HT-29 (cell line): Measurements from ENCODE around the gene ARHGEF37. TPM values are rescaled to one million over a fixed set of nuclear protein-coding genes. Genes with fewer than 3 reads are reported as not detected.
"Not testable (repeated sequence)": the region's sequence is repeated elsewhere in the genome, so short reads cannot be mapped to it uniquely, and the experiment has no call there.

Source experiments
- DNase-seq: peaks from one replicate; pipeline ENCODE4 v3.0.0-alpha.2; 2015; ENCODE audit warnings: low spot score
- total RNA-seq: library from RNA; depleted of rRNA; stranded (reverse); fragments of >200 nt; shearing (Covaris generic); gene quantifications from 2 replicates; pipeline ENCODE4 v1.2.3, GENCODE V29; 2014; rRNA removed

Gene ARHGEF37
- total RNA-seq = 0.10 and 0.15 TPM in 2 replicates

- DNase-seq = peak; percentile 59
These were observed at the start of gene ARHGEF37 for GRCh38 chr5:149581192-149581861. ARHGEF37 (plus strand) TSS chr5:149581498; CDS start chr5:149597770, 16,272 bp downstream.

GRCh38 chr5:149532413-149532812, 48.9 kb upstream of the ARHGEF37 start:
- DNase-seq = no peak

- DNase-seq = not testable (repeated sequence)
These were observed 45.5 kb upstream of the ARHGEF37 start for GRCh38 chr5:149535787-149536186.

GRCh38 chr5:149537374-149537975, 43.8 kb upstream of the ARHGEF37 start:
- no peak for DNase-seq

GRCh38 chr5:149540089-149540488, 41.2 kb upstream of the ARHGEF37 start:
- DNase-seq = no peak

- DNase-seq = no peak
These were observed 39.4 kb upstream of the ARHGEF37 start for GRCh38 chr5:149541893-149542292.

GRCh38 chr5:149543361-149544027, 37.8 kb upstream of the ARHGEF37 start:
- DNase-seq = no peak

GRCh38 chr5:149544028-149544420, 37.3 kb upstream of the ARHGEF37 start:
- DNase-seq = no peak

GRCh38 chr5:149545327-149545726, 36.0 kb upstream of the ARHGEF37 start:
- no peak for DNase-seq

GRCh38 chr5:149546974-149547373, 34.3 kb upstream of the ARHGEF37 start:
- DNase-seq = peak; percentile 93

GRCh38 chr5:149549461-149550267, 31.6 kb upstream of the ARHGEF37 start:
- DNase-seq = peak; percentile 64

- DNase-seq = no peak
These were observed 31.1 kb upstream of the ARHGEF37 start for GRCh38 chr5:149550268-149550583.

GRCh38 chr5:149550594-149551226, 30.6 kb upstream of the ARHGEF37 start:
- DNase-seq = peak; percentile 32

GRCh38 chr5:149551227-149552037, 29.9 kb upstream of the ARHGEF37 start, which contains the start of gene CSNK1A1:
CSNK1A1 (minus strand) TSS chr5:149551439; CDS start chr5:149550964, 475 bp downstream.
- peak; percentile 98 for DNase-seq

- no peak for DNase-seq
These were observed 29.2 kb upstream of the ARHGEF37 start for GRCh38 chr5:149552038-149552494.

- DNase-seq = no peak
These were observed 28.6 kb upstream of the ARHGEF37 start for GRCh38 chr5:149552553-149553160.

GRCh38 chr5:149559706-149560105, 21.6 kb upstream of the ARHGEF37 start:
- DNase-seq = no peak

- DNase-seq = peak; percentile 45
These were observed 19.4 kb upstream of the ARHGEF37 start for GRCh38 chr5:149561848-149562247.

- DNase-seq = no peak
These were observed 17.8 kb upstream of the ARHGEF37 start for GRCh38 chr5:149563466-149563865.

- DNase-seq = peak; percentile 83
These were observed 16.7 kb upstream of the ARHGEF37 start for GRCh38 chr5:149564542-149565140.
